GM21515 (cell line): Measurements from ENCODE around the gene SEC24D.

Source experiments
- ATAC-seq: cut with Tn5 transposase; IDR thresholded peaks from one replicate; pipeline ENCODE4 v1.9.1; 2021; ENCODE audit not compliant: unreplicated experiment

Gene SEC24D

GRCh38 chr4:118774989-118775388, 60.9 kb downstream of the SEC24D start:
- no peak for ATAC-seq

- ATAC-seq: no peak
Measured at GRCh38 chr4:118774321-118774720, 61.6 kb downstream of the SEC24D start.

GRCh38 chr4:118773429-118773792, 62.5 kb downstream of the SEC24D start:
- no peak for ATAC-seq

- no peak for ATAC-seq
Measured at GRCh38 chr4:118772767-118773428, 63.0 kb downstream of the SEC24D start.

- peak; percentile 77 for ATAC-seq
Measured at GRCh38 chr4:118772081-118772766, 63.7 kb downstream of the SEC24D start.

GRCh38 chr4:118770741-118771187, 65.2 kb downstream of the SEC24D start:
- ATAC-seq: no peak

- no peak for ATAC-seq
Measured at GRCh38 chr4:118769161-118769560, 66.8 kb downstream of the SEC24D start.

- no peak for ATAC-seq
Measured at GRCh38 chr4:118767109-118767508, 68.8 kb downstream of the SEC24D start.

GRCh38 chr4:118765399-118765798, 70.5 kb downstream of the SEC24D start:
- no peak for ATAC-seq

GRCh38 chr4:118762730-118763477, 73.0 kb downstream of the SEC24D start:
- no peak for ATAC-seq

GRCh38 chr4:118762155-118762554, 73.8 kb downstream of the SEC24D start:
- ATAC-seq: no peak

GRCh38 chr4:118761397-118762016, 74.4 kb downstream of the SEC24D start:
- ATAC-seq: no peak

GRCh38 chr4:118760493-118760892, 75.4 kb downstream of the SEC24D start:
- peak; percentile 94 for ATAC-seq

GRCh38 chr4:118760092-118760491, 75.8 kb downstream of the SEC24D start:
- ATAC-seq: peak; percentile 43

GRCh38 chr4:118759481-118759880, 76.4 kb downstream of the SEC24D start:
- no peak for ATAC-seq

GRCh38 chr4:118758293-118758692, 77.6 kb downstream of the SEC24D start:
- no peak for ATAC-seq

- ATAC-seq: no peak
Measured at GRCh38 chr4:118757761-118758251, 78.1 kb downstream of the SEC24D start.

- no peak for ATAC-seq
Measured at GRCh38 chr4:118756958-118757357, 79.0 kb downstream of the SEC24D start.

- ATAC-seq: no peak
Measured at GRCh38 chr4:118756429-118756828, 79.5 kb downstream of the SEC24D start.

GRCh38 chr4:118755438-118756226, 80.3 kb downstream of the SEC24D start:
- no peak for ATAC-seq

- no peak for ATAC-seq
Measured at GRCh38 chr4:118754890-118755289, 81.0 kb downstream of the SEC24D start.
